Thoracic aorta endothelial cell (primary cell): Measurements from ENCODE around the gene ARF3. TPM values are rescaled to one million over a fixed set of nuclear protein-coding genes. Genes with fewer than 3 reads are reported as not detected.

Experiments
- small RNA-seq: library from RNA; depleted of rRNA; stranded (forward); fragments of <200 nt; gene quantifications from one replicate; pipeline ENCODE3, GENCODE V24; 2012
- total RNA-seq: library from RNA; depleted of rRNA; stranded (reverse); fragments of >200 nt; gene quantifications from 2 replicates; pipeline ENCODE4 v1.2.3, GENCODE V29; 2012

ARF3 gene
- total RNA-seq = 83.8 and 102 TPM in 2 replicates

GRCh38 chr12:48957141-48958048, at the start of gene ARF3:
Gene ARF3 (minus strand): TSS chr12:48957487. CDS start chr12:48941095, 16,392 bp downstream.

GRCh38 chr12:48999371-49000131, 42.3 kb upstream of the ARF3 start, which contains the start of gene DDN:
Gene DDN (minus strand): TSS chr12:48999375. CDS start chr12:48999287, 88 bp downstream.

GRCh38 chr12:48978291-48978740, 21.0 kb upstream of the ARF3 start, which contains the start of gene WNT1:
Gene WNT1 (plus strand): TSS chr12:48978322. CDS start chr12:48978651, 329 bp downstream.

GRCh38 chr12:48925304-48926011, 31.8 kb downstream of the ARF3 start, which contains the start of gene FKBP11:
Gene FKBP11 (minus strand): TSS chr12:48925492. CDS start chr12:48925428, 64 bp downstream.

Small RNA genes lying within 50 kb of the gene (small RNA-seq; reads per million reads assigned to genes)
- gene AC073610.1 = not detected
- not detected for gene RNU6-600P
- not detected for gene RNU6-940P

Other genes with a start within 250 kb of the ARF3 start
- 34.4 and 40.2 TPM in 2 replicates for gene CCNT1, start 240.8 kb downstream of the ARF3 start, total RNA-seq
- 29.1 and 31.9 TPM in 2 replicates for gene ADCY6, start 168.4 kb downstream of the ARF3 start, total RNA-seq
- gene CACNB3, start 139.0 kb downstream of the ARF3 start, total RNA-seq = 23.4 and 26.6 TPM in 2 replicates
- 78.9 and 94.9 TPM in 2 replicates for gene DDX23, start 105.3 kb downstream of the ARF3 start, total RNA-seq
- 0.57 and 1.5 TPM in 2 replicates for gene RND1, start 91.6 kb downstream of the ARF3 start, total RNA-seq
- gene FKBP11, start 32.0 kb downstream of the ARF3 start, total RNA-seq = 21.0 and 29.2 TPM in 2 replicates
- 0.07 and 0.13 TPM in 2 replicates for gene WNT10B, start 14.2 kb upstream of the ARF3 start, total RNA-seq
- not detected in 2 replicates for gene WNT1, start 20.8 kb upstream of the ARF3 start, total RNA-seq
- 0.13 and 0.29 TPM in 2 replicates for gene DDN, start 41.9 kb upstream of the ARF3 start, total RNA-seq
- 55.2 and 56.5 TPM in 2 replicates for gene PRKAG1, start 61.3 kb upstream of the ARF3 start, total RNA-seq
- 66.4 and 79.6 TPM in 2 replicates for gene KMT2D, start 103.3 kb upstream of the ARF3 start, total RNA-seq
- 0.66 and 1.4 TPM in 2 replicates for gene RHEBL1, start 112.5 kb upstream of the ARF3 start, total RNA-seq
- gene DHH, start 137.3 kb upstream of the ARF3 start, total RNA-seq = 5.3 and 9.0 TPM in 2 replicates
- 58.9 and 62.1 TPM in 2 replicates for gene LMBR1L, start 153.4 kb upstream of the ARF3 start, total RNA-seq
- gene TUBA1B, start 173.9 kb upstream of the ARF3 start, total RNA-seq = 2,263 and 3,197 TPM in 2 replicates
- gene TUBA1A, start 231.6 kb upstream of the ARF3 start, total RNA-seq = 792 and 805 TPM in 2 replicates